ENCODE data around the gene C16orf95.

The C16orf95 gene

DNA sequence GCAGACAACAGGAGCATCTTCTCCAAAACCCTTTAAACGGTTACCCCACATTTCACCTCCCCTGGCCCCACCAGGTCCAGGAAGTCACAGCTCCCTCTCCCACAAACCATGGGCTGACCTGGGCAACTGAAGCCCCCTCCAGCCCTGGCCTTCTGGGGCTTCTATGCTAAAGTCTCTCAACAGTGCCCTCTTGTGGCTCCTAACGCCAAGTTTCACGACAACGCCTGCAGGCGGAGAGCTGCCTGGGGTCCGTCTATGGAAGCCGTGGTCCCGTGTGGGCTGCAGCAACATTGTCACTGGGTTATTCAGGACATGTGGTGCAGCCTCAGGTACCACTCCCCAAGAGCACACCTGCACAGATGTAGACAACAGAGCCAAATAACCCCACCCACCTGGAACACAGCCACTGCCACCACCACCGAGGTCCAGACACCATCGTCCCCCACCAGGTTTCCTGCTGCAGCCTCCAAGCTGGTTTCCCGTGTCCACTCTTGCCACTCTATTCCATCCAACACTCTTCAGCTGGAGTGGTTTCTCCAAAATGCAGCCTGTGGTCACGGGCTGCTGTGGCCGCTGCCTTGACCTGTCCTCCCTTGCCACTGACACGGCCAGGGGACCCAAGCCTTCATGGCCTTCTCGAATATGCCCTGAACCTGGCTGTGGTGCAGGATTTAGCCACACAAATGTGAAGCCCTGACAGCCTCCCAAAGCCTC lies 19.1 kb downstream of the C16orf95 start:
- no peaks in the 10 kb centered on the region for H3K9me3 Mint-ChIP-seq
- H3K27ac Mint-ChIP-seq, result no peak overlapping the region
- H3K4me1 Mint-ChIP-seq, result no peaks in the 10 kb centered on the region
- H3K36me3 Mint-ChIP-seq, result peaks cover 8% of the 10 kb centered on the region
- H3K4me3 Mint-ChIP-seq, result no peak overlapping the region
- H3K27me3 Mint-ChIP-seq, result no peaks in the 10 kb centered on the region
- no peak for ATAC-seq

DNA sequence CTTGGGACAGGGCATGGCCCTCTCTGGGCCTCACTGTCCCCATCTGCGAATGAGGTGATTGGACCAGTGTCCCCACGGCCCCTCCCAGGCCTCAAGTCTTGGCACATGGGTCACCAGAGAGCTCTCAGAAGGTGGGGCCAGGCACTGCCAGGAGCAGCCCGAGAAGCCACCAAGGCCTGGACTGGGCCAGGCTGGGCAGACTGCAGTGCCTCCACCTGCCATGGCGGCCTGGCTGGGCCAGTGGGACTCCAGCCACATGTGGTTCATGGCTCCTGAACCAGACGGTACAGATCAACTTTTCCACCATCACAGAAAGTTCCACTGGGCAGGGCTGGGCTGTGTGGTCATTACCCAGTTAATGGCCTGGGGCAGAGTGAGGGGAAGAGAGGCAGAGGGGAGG lies 19.8 kb downstream of the C16orf95 start:
- Mint-ChIP-seq H3K27me3 (no peaks in the 10 kb centered on the region), H3K27ac (no peak overlapping the region), H3K9me3 (no peaks in the 10 kb centered on the region), H3K4me1 (no peaks in the 10 kb centered on the region), H3K36me3 (peaks cover 8% of the 10 kb centered on the region), H3K4me3 (no peak overlapping the region)
- no peak for ATAC-seq

DNA sequence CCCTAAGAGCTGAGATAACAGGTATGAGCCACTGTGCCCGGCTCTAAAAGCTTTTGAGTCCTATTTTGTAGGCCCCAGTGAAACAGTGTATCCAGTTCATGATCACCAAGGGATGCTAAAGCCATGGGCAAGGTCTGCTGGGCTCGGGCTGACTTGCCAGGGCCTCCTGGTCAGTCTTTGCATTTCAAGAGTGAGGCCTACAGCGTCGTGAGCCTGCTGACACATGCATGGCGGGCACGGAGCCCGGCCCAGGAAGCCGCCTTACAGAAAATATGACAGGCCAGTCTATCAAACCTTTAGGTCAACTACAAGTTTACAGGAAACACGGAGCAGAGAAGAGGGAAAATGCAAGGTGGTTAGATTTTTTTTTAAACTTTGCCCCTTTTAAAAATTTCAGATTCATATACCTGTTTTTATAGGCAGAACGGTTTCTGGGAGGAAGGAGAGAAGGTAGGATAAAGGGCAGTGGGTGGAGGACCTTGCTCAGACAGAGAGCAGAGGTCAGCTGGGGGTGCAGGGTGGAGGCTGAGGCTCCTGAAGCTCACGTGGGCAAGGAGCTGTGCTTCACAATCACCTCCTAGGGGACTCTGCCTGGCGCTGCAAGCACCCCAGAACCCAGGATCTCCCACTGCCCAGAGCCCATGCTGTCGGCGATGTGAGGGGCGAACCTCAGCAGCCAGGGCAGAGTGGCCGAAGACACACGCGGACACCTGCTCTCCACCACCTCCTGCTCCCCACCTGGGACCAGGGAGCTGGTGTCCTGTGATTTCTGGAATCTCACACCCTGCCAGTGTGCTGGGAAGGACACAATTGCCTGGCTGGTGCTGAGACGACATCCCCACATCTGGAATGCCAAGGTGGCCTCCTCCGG lies 21.3 kb downstream of the C16orf95 start:
- Mint-ChIP-seq H3K9me3 (peaks cover 3% of the 10 kb centered on the region), H3K27me3 (no peaks in the 10 kb centered on the region), H3K4me1 (no peaks in the 10 kb centered on the region), H3K4me3 (no peak overlapping the region), H3K27ac (no peak overlapping the region), H3K36me3 (peaks cover 6% of the 10 kb centered on the region)
- ATAC-seq, result no peak

DNA sequence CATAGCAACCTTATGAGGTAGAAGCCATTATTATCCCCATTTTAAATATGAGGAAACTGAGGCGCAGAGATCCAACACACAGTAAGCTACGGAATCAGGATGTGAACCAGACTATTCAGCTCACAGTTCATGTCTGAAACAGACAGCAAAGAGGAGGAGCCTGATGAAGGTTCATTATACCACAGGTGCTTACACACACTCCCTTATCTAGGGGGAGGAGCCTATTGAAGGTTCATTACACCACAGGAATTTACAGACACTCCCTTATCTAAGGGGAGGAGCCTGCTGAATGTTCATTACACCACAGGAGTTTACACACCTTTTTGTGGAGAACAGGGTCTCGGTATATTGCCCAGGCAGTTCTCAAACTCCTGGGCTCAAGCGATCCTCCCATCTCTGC lies 21.9 kb downstream of the C16orf95 start:
- peaks cover 3% of the 10 kb centered on the region for H3K9me3 Mint-ChIP-seq
- H3K27ac Mint-ChIP-seq, result no peak overlapping the region
- ATAC-seq, result no peak
- H3K4me1 Mint-ChIP-seq, result no peaks in the 10 kb centered on the region
- no peak overlapping the region for H3K4me3 Mint-ChIP-seq
- H3K36me3 Mint-ChIP-seq, result peaks cover 6% of the 10 kb centered on the region
- no peaks in the 10 kb centered on the region for H3K27me3 Mint-ChIP-seq

DNA sequence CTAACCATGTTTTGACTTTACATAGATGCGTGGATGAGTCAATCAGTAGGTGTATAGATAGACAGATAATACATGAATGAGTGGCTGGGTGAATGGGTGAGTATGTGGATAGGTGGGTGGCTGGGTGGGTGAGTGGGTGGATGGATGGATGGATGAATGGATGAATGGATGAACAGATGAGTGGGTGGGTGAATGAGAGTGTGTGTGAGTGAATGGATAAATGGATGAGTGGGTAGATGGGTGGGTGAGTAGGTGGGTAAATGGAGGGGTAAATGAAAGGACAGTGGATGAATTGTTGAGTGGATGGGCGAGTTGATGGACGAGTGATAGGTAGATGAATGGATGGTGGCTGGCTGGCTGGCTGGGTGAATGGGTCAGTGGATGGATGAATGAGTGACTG lies 23.2 kb downstream of the C16orf95 start:
- Mint-ChIP-seq H3K27ac (no peak overlapping the region), H3K27me3 (no peaks in the 10 kb centered on the region), H3K4me3 (no peak overlapping the region), H3K4me1 (no peaks in the 10 kb centered on the region), H3K36me3 (peaks cover 6% of the 10 kb centered on the region), H3K9me3 (peaks cover 3% of the 10 kb centered on the region)
- ATAC-seq, result no peak

DNA sequence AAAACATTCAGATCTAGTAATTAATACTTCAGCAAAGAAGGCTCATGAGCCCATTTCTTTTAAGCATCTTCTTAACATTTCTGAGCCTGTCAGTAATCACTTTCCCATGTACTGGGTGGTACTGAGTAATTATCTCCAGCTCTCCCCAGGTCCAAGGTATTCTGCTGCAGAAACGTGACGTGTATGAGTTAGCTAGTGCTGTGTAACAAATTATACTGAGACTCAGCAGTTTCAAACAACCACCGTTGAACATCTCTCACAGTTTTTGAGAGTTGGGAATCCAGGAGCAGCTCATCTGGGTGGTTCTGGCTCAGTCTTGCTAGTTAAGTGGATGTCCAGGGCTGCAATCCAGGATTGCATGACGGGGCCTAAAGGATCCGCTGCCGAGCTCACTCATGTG lies 25.2 kb downstream of the C16orf95 start:
- H3K4me3 Mint-ChIP-seq, result no peak overlapping the region
- peaks cover 4% of the 10 kb centered on the region for H3K9me3 Mint-ChIP-seq
- peaks cover 6% of the 10 kb centered on the region for H3K36me3 Mint-ChIP-seq
- H3K4me1 Mint-ChIP-seq, result no peaks in the 10 kb centered on the region
- ATAC-seq, result no peak
- no peaks in the 10 kb centered on the region for H3K27me3 Mint-ChIP-seq
- H3K27ac Mint-ChIP-seq, result no peak overlapping the region

DNA sequence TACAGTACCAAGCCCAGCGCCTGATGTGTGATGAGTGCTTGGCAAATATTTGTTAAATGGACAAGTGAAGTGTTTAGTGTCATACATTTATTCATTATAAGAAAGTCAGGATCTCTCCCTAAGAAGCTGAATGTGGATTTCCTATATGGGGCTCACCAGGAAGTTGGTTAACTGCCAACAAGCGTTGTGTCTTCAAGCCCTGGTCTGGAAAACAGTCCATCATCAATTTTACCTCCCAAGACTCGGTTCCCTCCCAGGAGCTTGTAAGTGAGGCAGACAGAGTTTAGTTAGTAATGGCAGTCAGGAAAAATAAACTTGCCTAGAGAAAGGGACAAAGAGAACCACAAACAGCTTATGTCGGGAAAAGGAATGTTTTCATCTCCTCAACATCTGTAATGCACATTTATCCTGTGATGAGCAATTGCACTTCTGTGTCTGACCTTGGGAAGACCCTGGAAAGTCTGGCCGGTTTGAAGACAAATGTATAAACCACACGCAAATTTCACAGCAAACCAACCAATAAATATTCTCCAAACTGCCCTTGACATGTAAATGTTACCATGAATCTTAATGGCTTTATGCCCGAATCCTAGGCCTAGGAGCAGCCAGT lies 28.3 kb downstream of the C16orf95 start:
- Mint-ChIP-seq H3K27me3 (no peaks in the 10 kb centered on the region), H3K27ac (no peak overlapping the region), H3K9me3 (peaks cover 9% of the 10 kb centered on the region), H3K36me3 (peaks cover 12% of the 10 kb centered on the region), H3K4me3 (no peak overlapping the region), H3K4me1 (no peaks in the 10 kb centered on the region)
- ATAC-seq, result no peak

DNA sequence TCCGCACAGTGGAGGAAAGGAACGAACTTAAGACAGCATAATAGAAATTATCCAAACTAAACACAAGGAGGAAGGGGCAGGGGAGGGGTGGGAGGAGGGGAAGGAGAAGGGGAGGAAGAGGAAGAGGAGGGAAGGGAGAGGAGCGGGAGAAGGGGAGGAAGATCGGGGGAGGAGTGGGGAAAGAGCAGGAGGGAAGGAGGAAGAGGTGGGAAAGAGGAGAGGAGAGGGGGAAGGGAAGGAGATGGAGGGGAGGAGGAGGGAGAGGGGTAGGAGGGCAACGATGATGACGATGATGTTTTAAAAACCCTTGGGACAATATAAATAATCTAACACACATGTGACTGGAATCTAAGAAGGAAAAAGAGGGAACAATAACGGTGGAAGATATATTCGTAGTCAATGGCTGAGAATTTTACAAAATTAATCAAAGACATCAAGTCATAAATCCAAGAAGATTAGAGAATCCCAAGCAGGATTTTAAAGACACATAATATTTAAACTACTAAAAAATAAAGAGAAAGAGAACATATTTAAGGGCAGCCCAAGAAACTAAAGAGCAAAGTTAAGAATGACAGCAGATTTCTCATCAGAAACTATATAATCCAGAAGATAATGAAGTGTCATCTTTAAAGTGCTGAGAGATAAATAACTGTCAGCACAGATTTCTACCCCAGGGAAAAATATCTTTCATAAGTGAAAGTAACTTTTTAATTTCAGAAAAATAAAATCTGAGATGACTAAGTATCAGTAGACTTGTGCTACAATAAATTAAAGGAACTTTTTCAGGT lies 30.2 kb downstream of the C16orf95 start:
- no peak overlapping the region for H3K4me3 Mint-ChIP-seq
- peaks cover 7% of the 10 kb centered on the region for H3K36me3 Mint-ChIP-seq
- H3K27me3 Mint-ChIP-seq, result no peaks in the 10 kb centered on the region
- H3K27ac Mint-ChIP-seq, result no peak overlapping the region
- no peak for ATAC-seq
- no peaks in the 10 kb centered on the region for H3K4me1 Mint-ChIP-seq
- H3K9me3 Mint-ChIP-seq, result peaks cover 6% of the 10 kb centered on the region

DNA sequence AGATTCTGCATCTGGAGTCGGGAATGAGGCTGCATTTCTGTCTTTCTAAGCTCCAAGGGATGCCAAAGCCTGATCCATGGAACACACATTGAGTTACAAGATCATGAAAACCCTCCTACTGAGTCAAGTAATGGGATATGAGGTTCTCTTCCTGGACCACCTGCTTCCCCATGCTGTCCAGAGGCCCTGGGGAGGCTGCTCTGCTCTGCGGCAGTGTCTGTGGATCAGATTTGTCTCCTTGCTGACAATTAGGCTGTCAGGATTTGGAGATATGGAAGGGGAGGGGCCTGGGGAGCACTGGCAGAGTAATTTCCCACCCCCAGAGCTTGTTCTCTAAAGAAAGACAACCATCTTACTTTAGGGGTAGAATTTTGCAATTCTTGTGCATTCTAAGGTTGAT lies 33.0 kb downstream of the C16orf95 start:
- H3K27me3 Mint-ChIP-seq, result peaks cover 3% of the 10 kb centered on the region

DNA sequence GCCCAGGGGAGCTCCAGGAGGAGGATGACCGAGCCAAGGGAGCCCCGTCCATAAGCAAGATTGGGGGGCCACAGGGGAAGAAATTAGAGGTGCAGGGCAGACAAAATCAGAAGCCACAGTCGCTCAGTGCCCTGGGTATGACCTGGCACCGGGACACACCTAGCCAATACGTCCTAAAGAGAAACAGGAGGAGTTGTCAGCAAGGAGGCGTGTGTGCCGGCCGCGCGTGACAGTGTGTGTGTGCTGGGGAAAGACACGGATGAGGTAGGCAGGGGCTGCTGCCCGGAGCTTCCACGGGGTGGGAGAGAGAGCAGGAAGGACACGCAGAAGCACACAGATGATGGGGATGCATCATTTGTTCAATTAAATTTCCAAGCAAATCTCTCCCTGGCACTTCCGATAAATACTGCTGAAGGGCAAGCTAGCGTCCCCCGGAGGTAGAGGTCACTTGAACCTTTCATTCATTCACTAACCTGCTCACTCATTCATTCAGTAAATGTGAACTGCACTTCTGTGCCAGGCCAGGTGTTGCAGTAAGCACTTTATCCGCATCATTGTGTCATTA lies 38.0 kb downstream of the C16orf95 start:
- H3K4me3 Mint-ChIP-seq, result no peak overlapping the region
- no peak for ATAC-seq
- peaks cover 7% of the 10 kb centered on the region for H3K4me1 Mint-ChIP-seq
- no peaks in the 10 kb centered on the region for H3K9me3 Mint-ChIP-seq
- H3K27ac Mint-ChIP-seq, result no peak overlapping the region
- H3K36me3 Mint-ChIP-seq, result no peaks in the 10 kb centered on the region
- H3K27me3 Mint-ChIP-seq, result peaks cover 29% of the 10 kb centered on the region

More for the DNA sequence above, 33.0 kb downstream of the C16orf95 start:
- Mint-ChIP-seq H3K4me1 (no peaks in the 10 kb centered on the region), H3K9me3 (peaks cover 6% of the 10 kb centered on the region), H3K36me3 (peaks cover 5% of the 10 kb centered on the region), H3K4me3 (no peak overlapping the region), H3K27ac (no peak overlapping the region)
- no peak for ATAC-seq

DNA sequence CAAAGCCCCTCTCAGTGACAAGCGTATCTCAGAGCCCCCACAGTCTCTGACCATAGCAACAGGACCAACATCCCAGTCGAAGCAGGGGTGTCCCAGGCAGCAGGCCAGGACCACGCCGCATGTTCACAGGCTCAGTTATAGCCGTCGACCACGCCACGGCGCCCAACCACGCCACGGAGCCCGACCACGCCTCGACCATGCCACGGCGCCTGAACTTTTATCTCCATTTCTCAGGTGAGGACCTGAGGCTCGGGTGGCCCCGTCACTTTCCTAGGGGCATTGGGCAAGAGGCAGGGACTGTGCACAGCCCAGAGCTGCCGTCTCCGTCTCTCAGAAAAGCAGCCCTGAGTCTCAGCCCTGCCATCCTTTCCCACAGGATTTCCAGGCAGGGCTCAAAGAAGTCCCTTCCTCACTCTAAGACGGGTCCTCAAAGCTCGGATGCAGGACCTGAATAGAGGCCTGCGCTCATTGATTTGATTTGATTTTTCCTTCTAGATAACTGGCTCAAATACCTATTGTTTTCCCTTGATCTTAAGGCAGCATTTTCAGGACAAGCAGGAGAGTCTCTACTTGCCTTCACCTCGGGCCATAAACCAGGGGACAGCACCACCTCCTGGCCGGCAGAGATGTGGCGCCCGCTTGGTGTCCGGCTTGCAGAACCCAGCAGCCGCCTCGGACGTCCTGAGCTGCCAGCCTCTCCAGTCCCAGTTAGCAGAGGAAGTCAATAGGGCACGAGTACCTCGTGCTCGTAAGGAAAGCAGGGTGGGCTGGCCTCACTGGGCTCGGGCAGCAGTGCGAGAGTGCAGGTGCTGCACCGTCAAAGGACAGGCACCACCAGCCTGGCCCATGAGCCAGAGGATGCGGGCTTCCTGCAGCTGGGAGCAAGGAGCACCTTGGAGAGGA lies 38.8 kb downstream of the C16orf95 start:
- Mint-ChIP-seq H3K9me3 (no peaks in the 10 kb centered on the region), H3K4me1 (peaks cover 7% of the 10 kb centered on the region), H3K27ac (no peak overlapping the region), H3K36me3 (no peaks in the 10 kb centered on the region), H3K27me3 (peaks cover 29% of the 10 kb centered on the region), H3K4me3 (no peak overlapping the region)
- peak; percentile 64 for ATAC-seq

DNA sequence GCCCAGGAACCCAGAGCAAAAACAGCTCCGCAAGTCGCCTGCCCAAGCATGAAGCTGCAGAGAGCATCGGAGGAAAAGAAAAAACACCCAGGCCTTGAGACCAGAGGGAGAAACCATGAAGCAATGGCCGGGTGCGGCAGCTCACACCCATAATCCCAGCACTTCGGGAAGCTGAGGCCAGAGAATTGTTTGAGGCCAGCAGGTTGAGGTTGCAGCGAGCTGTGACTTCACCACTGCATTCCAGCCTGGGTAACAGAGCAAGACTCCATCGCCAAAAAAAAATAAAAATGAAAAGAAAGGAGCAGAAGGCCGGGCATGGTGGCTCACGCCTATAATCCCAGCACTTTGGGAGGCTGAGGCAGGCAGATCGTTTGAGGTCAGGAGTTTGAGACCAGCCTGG lies 40.3 kb downstream of the C16orf95 start:
- Mint-ChIP-seq H3K36me3 (no peaks in the 10 kb centered on the region), H3K4me1 (peaks cover 7% of the 10 kb centered on the region), H3K9me3 (no peaks in the 10 kb centered on the region), H3K4me3 (no peak overlapping the region), H3K27ac (no peak overlapping the region), H3K27me3 (peaks cover 29% of the 10 kb centered on the region)
- no peak for ATAC-seq

DNA sequence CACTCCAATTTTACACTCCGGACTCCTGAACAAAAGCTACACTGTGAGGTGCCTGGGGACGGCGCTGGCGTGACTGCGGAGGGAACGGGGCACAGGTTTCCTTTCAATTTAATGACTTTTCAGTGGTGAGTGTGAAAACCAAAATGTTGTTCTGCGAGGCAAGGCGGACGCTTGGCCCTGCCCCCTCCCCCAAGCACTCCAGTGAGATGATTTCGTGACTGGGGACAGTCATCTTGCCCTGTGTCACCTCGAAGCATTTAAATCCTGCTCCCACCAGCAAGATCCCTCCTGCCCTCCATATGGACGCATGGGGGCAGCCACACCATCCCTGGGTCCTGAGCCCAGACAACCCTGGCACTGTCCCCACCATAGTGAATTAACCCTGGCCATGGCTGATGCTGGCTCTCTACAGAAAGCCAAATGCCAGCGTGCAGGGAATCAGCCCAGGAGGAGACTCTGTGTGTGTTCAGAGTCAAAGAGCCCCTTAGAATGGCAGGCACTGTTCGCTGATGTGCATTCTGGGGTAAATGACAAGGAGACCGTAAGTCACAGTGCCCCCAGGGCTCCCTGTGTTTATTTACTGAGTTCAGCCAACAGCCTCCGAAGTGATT lies 41.0 kb downstream of the C16orf95 start:
- no peak overlapping the region for H3K27ac Mint-ChIP-seq
- ATAC-seq, result no peak

DNA sequence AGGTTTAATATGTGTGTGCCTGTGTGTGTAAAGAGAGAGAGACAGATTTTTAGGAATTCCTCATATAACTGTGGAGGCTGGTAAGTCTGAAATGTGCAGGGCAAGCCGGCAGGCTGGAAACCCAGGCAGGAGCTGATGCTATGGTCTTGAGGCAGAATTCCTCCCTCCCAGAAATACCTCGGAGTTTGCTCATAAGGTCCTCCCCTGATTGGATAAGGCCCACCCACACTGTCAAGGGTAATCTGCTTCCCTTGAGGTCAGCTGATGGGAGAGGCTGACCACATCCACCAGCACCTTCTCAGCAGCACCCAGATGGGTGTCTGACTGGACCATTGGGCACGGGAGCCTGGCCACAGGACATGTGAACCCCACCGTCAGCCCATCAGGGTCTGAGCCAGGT lies 42.4 kb downstream of the C16orf95 start:
- peaks cover 38% of the 10 kb centered on the region for H3K27me3 Mint-ChIP-seq
- no peaks in the 10 kb centered on the region for H3K9me3 Mint-ChIP-seq
- no peak for ATAC-seq
- no peak overlapping the region for H3K4me3 Mint-ChIP-seq
- peaks cover 7% of the 10 kb centered on the region for H3K4me1 Mint-ChIP-seq
- no peak overlapping the region for H3K27ac Mint-ChIP-seq
- H3K36me3 Mint-ChIP-seq, result no peaks in the 10 kb centered on the region

More for the DNA sequence above, 41.0 kb downstream of the C16orf95 start:
- no peaks in the 10 kb centered on the region for H3K36me3 Mint-ChIP-seq
- H3K27me3 Mint-ChIP-seq, result peaks cover 36% of the 10 kb centered on the region
- no peak overlapping the region for H3K4me3 Mint-ChIP-seq
- H3K9me3 Mint-ChIP-seq, result no peaks in the 10 kb centered on the region
- peaks cover 7% of the 10 kb centered on the region for H3K4me1 Mint-ChIP-seq
